NCI-H2081 (cell line): ENCODE data around the gene UPK1B.
"Not testable (repeated sequence)": the region's sequence is repeated elsewhere in the genome, so short reads cannot be mapped to it uniquely, and the experiment has no call there.

Experiments used
- DNase-seq, 2 experiments: peaks; one replicate each; lab custom pipeline; 2025; lab: John Stamatoyannopoulos, UW

The UPK1B gene

GRCh38 chr3:119173325-119173724 is at the start of gene UPK1B:
Gene UPK1B (plus strand): TSS chr3:119173598. CDS start chr3:119186742, 13,144 bp downstream.
- no peak for DNase-seq

GRCh38 chr3:119125342-119125741 is 48.1 kb upstream of the UPK1B start:
- DNase-seq: no peak

- DNase-seq: no peak
Observed at GRCh38 chr3:119125742-119126504, 47.5 kb upstream of the UPK1B start.

GRCh38 chr3:119130291-119130690 is 43.1 kb upstream of the UPK1B start:
- not testable (repeated sequence) for DNase-seq

GRCh38 chr3:119132291-119132690 is 41.1 kb upstream of the UPK1B start:
- DNase-seq: not testable (repeated sequence)

- not testable (repeated sequence) for DNase-seq
Observed at GRCh38 chr3:119139360-119139759, 34.0 kb upstream of the UPK1B start.

GRCh38 chr3:119140466-119140865 is 32.9 kb upstream of the UPK1B start:
- DNase-seq: no peak

GRCh38 chr3:119145128-119145499 is 28.3 kb upstream of the UPK1B start:
- no peak for DNase-seq

- DNase-seq: peak in 1 of 2 experiments; percentile 38
Observed at GRCh38 chr3:119145500-119146167, 27.8 kb upstream of the UPK1B start, which contains the start of gene TEX55. Gene TEX55 (plus strand): TSS chr3:119146165. CDS start chr3:119146190, 25 bp downstream.

GRCh38 chr3:119146578-119147375 is 26.6 kb upstream of the UPK1B start:
- DNase-seq: no peak

GRCh38 chr3:119147494-119147893 is 25.9 kb upstream of the UPK1B start:
- no peak for DNase-seq

GRCh38 chr3:119148493-119149180 is 24.8 kb upstream of the UPK1B start:
- DNase-seq: no peak

GRCh38 chr3:119149484-119149883 is 23.9 kb upstream of the UPK1B start:
- DNase-seq: no peak

GRCh38 chr3:119156868-119157267 is 16.5 kb upstream of the UPK1B start:
- DNase-seq: no peak

GRCh38 chr3:119157971-119158370 is 15.4 kb upstream of the UPK1B start:
- DNase-seq: no peak

GRCh38 chr3:119160361-119160760 is 13.0 kb upstream of the UPK1B start:
- no peak for DNase-seq

GRCh38 chr3:119160815-119161214 is 12.6 kb upstream of the UPK1B start:
- no peak for DNase-seq

GRCh38 chr3:119161240-119161639 is 12.2 kb upstream of the UPK1B start:
- no peak for DNase-seq

GRCh38 chr3:119164745-119165144 is 8.7 kb upstream of the UPK1B start:
- not testable (repeated sequence) for DNase-seq

GRCh38 chr3:119170821-119171220 is 2.6 kb upstream of the UPK1B start:
- DNase-seq: no peak

- no peak for DNase-seq
Observed at GRCh38 chr3:119175872-119176756, 2.7 kb downstream of the UPK1B start.
